GM21619 (cell line): Measurements from ENCODE around the gene MLLT6.
"Not testable (repeated sequence)": the region's sequence is repeated elsewhere in the genome, so short reads cannot be mapped to it uniquely, and the experiment has no call there.

Experiments
- ATAC-seq: cut with Tn5 transposase; IDR thresholded peaks from one replicate; pipeline ENCODE4 v1.9.1; 2021; ENCODE audit not compliant: unreplicated experiment

The MLLT6 gene

GRCh38 chr17:38725066-38725465 lies 20.0 kb downstream of the MLLT6 start:
- no peak for ATAC-seq

- not testable (repeated sequence) for ATAC-seq
Measured at GRCh38 chr17:38726145-38726544, 21.1 kb downstream of the MLLT6 start.

DNA sequence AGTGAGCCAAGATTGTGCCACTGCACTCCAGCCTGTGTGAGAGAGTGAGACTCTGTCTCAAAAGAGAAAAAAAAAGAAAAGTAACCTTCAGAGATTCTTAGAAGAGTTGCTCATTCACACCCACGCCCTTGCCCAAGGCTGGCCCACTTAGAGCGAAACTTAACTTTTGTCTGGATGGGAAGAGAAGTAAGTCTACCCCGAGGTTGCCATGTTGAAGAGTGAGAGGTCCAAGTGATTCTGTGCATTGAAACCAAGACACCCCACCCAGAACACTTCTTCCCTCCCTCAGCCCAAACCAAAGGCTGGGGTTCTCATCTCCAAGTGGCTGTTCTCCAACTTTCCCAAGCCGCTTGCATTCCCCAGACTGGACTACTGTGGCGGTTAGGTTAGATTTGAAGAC lies 22.7 kb downstream of the MLLT6 start:
- no peak for ATAC-seq

DNA sequence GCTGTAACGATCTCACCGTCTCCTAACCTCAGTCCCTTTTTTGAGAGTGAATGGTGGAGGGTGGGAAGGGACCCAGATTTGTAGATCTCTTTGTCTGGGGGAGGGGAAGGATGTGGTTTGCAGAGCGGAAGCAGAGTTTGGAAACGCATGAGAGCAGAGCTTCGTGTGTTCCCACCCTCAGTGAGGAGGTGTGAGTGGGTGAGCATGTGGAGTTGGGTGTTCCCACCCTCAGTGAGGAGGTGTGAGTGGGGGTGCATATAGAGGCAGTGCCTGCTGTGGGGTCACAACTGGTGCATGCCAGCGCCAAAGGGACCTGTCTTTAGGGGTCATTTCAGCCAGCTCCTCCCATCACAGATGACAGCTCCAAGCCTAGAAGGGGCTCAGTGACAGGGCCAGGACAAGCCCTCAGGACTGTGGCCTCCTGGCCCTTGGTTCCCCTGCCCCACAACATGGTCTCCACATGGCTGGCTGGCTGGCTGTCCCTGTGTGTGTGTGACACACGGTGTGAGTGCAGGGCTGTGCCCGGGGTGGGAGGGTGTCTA lies 23.3 kb downstream of the MLLT6 start:
- no peak for ATAC-seq

DNA sequence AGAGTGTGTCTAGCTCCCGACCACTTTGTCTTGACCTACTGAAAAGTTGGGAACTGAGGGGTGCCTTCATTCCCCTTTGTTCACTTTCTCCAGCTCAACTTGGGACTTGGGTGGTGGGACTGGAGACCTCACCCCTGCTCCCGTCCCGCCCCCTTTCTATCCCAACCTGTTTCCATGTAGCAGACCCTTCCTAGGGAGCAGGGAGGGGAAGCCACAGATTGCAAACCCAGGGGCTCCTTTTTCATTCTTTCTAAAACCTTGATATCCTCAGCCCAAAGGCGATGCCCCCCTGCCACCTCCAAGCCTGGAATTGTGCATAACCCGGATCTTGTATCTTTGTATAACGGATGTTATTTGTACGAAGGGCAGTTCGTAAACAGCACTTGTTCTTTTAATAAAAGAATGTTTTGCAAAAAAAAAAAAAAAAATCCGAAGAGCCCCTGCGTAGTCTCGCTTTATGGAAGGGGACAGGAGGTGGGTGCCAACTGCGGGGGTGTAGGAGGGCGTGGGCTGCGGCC lies 24.4 kb downstream of the MLLT6 start:
- ATAC-seq: no peak

DNA sequence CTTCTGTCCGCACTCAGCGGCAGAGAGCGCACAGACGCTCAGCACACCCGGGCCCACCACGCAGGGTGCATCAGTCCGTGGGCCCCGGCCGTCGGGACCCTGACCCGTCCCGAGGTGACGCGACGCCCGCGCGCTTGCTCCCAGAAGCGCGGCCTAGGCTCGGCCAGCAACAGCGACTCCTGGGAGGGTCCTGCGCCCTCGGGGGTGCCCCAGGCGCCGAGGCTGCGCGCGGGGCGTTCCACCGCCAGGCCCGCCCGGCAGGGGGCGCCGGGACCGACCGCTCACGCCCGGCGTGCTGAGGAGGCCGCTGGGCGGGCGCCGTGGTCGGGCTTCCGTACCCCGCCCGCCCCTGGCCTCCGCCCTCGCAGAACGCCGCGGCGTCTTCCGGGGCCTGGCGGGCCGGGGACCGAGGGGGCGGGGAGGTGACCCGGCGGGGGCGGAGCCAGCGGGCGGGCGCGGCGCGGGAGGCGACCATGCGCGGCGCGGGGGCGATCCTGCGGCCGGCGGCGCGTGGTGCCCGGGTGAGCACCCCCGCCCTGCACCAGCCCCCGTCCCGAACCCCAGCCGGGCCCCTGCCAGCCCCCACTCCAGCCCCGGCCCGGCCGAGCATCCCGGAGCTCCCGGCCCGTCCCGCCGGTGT lies 24.9 kb downstream of the MLLT6 start, which contains the start of gene CISD3:
TSS of gene CISD3 (plus strand) at position 456 of the 640 bp plus-strand sequence. CDS start at position 474, 18 bp downstream.
- ATAC-seq: peak; percentile 62

DNA sequence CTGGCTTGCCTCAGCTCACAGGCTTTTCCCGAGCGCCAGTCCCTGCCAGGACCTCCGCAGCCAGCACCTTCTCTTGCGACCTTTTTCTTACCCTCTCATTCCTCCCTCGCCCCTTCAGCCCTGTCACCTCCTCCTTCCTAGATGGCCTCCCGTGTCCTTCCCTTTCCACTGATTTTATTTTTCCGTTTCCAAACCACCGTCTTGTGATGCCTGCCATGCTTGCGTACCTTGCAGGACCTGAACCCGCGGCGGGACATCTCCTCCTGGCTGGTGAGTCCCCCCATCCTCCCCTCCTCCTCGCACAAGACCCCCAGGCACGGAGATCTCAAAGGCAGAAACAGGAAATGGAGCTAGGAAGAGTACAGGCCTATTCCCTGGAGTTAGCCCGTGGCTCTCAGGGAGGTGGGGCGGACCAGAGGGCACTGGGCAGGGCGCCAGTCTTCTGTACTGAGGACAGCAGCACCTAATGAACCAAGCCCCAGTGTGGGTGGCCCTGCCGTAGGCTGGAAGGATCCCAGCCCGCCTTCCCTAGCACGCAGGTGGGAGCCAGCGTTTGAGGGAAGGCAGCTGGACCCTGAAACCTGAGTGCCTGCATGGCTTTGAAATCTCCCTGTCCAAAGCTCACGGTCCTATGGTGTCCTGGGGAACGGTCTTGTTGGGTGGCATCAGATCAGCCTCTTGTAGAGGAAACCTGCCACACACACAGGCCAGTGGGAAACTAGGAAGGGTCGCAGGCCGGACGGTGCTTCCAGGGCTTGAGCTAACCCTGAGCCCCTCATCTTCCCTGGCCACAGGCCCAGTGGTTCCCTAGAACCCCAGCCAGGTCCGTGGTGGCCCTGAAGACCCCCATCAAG lies 25.7 kb downstream of the MLLT6 start:
- no peak for ATAC-seq

GRCh38 chr17:38731526-38732294 lies 26.6 kb downstream of the MLLT6 start:
- ATAC-seq: no peak

GRCh38 chr17:38732376-38733281 lies 27.6 kb downstream of the MLLT6 start:
- ATAC-seq: no peak

DNA sequence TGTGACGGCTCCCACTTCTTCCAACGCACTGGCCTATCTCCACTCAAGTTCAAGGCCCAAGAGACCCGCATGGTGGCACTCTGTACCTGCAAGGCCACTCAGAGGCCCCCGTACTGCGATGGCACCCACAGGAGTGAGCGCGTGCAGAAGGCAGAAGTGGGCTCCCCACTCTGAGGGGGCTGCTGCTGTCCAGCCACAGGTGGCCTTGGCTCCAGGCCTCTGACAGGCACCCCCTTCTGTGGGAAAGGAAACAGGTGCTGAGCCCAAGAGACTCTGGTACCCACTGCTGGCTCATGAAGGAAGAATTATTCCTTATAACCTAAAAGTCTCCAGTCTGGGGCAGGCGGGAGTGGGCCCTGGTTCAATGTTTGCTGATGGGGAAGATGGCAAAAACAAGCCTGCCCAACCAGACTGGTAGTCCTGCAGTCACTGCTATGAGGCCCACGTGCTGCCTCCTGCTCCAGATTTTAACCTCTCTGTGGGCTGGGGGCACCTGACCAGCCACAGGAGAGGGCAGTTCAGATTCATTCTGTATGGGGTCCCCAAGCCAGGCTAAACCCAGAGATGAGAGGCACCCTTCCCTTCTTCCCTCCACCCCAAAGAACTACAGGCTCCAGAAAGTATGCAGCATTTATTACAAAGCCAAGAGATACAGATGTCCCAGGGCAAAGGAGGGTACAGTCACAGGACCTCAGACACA lies 28.4 kb downstream of the MLLT6 start:
- no peak for ATAC-seq

GRCh38 chr17:38733982-38734973 lies 29.2 kb downstream of the MLLT6 start:
- no peak for ATAC-seq

- no peak for ATAC-seq
Measured at GRCh38 chr17:38735161-38735997, 30.3 kb downstream of the MLLT6 start.

DNA sequence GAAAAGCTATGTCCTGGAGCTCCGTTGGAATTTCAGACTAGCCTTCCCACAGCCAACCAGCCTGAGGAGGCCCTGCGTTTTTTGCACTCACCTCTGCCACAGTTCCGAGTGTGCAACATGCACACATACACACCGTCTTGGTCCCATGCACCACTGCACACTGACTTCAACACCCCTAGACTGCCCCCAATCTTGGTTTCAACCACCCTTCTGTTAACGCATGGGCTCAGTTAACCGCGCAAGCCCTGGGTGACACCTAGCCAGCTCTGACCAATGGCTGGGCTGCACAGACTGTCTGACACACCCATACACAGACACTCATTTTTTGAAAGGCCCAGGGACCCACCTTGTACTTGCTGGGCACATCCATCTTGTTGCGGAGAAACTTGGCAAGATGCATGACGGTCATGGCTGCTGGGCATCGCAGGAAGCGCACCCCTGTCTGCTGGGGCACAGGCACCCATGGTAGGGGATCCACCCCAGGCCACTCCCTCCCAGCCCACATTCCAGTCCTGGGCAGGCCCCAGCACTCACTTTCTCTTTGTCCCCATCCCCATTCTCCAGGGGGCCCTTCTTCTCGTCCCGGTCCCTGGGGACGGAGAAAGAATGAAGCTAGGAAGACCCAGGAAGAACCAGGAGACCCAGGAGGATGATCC lies 33.1 kb downstream of the MLLT6 start:
- no peak for ATAC-seq

DNA sequence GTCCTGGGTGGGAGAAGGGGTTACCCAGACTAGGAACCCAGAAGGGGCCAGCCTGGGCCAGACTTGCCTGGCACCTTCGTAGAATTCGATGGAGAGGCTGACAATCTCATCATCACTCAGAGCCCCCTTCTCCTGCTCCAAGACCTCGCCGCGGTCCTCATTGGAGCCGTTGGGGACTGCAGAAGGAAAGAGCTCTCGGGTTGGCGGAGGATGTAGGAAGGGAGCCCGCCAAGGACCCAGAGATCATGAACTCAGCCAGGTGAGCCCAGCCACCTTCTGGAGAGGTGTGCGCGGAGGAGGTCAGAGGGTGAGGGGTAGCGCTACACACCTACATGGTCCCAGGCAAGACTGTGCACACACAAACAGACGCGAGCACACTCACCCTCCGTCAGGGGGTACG lies 33.6 kb downstream of the MLLT6 start:
- no peak for ATAC-seq

DNA sequence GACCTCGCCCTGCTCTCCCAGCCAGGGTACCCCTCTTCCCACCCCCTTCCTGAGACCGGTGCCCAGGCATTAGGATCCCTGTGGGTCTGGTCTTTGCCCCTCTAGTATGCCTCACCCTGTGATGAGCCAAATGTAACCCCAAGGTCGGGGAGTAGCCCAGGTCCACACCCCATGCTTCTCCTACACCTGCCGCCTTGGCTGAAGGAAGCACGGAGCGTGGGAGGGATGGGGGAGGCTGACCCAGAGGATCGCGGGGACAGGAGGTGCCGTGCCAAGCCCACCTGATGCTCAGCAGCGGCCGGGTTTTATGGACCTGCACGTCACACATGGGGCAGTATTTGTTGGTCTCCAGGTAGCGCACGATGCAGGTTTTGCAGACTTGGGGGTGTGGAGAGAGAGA lies 34.2 kb downstream of the MLLT6 start:
- no peak for ATAC-seq

- ATAC-seq: no peak
Measured at GRCh38 chr17:38740044-38740443, 35.0 kb downstream of the MLLT6 start.

DNA sequence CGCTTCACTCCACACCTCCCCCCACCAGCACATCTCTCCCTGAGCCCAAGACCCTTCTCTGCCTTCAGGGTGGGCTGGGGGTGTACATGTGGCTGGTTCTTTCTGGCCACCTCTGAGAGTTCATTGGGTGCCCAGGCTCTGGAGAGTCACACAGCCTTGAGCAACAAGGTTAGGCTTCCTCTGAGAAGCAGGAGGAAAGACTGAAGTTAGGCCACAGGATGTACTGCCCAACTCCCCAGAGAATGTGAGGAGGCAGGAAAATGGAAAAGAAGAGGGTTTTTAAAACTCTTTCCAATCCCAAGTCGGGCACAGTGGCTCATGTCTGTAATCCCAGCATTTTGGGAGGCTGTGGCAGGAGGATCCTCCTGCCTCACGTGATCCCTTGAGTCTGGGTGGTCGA lies 35.7 kb downstream of the MLLT6 start:
- ATAC-seq: no peak
